ENCODE results near the gene DNAJC21. TPM values are rescaled to one million over a fixed set of nuclear protein-coding genes. Genes with fewer than 3 reads are reported as not detected.
"Not testable (repeated sequence)": the region's sequence is repeated elsewhere in the genome, so short reads cannot be mapped to it uniquely, and the experiment has no call there.

Gene DNAJC21
- total RNA-seq, 1 donor from 2014 or later = 45.3 TPM

DNA sequence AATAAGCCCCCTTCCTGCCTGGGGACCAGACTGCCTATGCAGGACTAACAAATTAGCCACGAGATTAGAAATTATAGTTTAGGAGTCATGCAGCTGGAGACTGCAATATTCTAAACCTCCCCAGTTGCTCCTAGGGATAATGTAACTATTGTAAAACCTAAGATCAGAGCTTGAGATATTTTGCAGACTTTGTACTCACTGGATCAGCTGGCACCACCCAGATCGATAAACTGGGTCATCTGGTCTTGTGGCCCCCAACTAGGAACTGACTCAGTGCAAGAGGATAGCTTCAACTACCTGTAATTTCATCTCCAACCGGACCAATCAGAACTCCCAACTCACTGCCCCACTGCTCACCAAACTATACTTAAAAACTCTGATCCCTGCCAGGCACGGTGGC, 38.2 kb downstream of the DNAJC21 start:
- H3K27ac Mint-ChIP-seq = no peak overlapping the region
- peaks cover 10% of the 10 kb centered on the region for H3K4me1 Mint-ChIP-seq
- no peak for DNase-seq (ENCODE audit: low spot score in 2 of 2, unreplicated experiment in 2 of 2)
- no peaks in the 10 kb centered on the region for H3K27me3 Mint-ChIP-seq (ENCODE audit: low read depth)
- TF ChIP-seq, protein P1, sequence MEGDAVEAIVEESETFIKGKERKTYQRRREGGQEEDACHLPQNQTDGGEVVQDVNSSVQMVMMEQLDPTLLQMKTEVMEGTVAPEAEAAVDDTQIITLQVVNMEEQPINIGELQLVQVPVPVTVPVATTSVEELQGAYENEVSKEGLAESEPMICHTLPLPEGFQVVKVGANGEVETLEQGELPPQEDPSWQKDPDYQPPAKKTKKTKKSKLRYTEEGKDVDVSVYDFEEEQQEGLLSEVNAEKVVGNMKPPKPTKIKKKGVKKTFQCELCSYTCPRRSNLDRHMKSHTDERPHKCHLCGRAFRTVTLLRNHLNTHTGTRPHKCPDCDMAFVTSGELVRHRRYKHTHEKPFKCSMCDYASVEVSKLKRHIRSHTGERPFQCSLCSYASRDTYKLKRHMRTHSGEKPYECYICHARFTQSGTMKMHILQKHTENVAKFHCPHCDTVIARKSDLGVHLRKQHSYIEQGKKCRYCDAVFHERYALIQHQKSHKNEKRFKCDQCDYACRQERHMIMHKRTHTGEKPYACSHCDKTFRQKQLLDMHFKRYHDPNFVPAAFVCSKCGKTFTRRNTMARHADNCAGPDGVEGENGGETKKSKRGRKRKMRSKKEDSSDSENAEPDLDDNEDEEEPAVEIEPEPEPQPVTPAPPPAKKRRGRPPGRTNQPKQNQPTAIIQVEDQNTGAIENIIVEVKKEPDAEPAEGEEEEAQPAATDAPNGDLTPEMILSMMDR (IDR thresholded peaks at IDR 0.05; ENCODE audit: unreplicated experiment) = no peak
- H3K36me3 Mint-ChIP-seq = peaks cover 17% of the 10 kb centered on the region
- H3K4me3 Mint-ChIP-seq = no peak overlapping the region
- H3K9me3 Mint-ChIP-seq = peaks cover 22% of the 10 kb centered on the region

DNA sequence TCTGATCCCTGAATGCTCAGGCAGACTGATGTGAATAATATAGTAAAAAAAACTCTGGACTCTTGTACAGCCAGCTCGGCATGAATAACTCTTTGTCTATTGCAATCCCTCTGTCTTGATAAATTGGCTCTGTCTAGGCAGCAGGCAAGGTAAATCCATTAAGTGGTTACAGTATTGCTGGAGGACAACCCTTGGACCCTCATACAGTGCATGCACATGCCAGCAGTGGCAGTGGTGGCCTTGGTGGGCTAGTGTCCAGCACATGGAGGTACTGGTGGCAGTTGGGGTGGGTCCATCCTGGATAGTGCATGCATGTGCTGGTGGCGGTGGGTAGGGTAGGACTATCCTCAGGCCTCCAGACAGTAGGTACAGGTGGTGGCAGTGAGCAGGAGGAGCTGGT, 38.9 kb downstream of the DNAJC21 start:
- Mint-ChIP-seq H3K36me3 (peaks cover 17% of the 10 kb centered on the region), H3K27me3 (ENCODE audit: low read depth) (no peaks in the 10 kb centered on the region), H3K4me3 (no peak overlapping the region), H3K9me3 (peaks cover 22% of the 10 kb centered on the region), H3K27ac (no peak overlapping the region), H3K4me1 (peaks cover 10% of the 10 kb centered on the region)
- no peak for DNase-seq (ENCODE audit: low spot score in 2 of 2, unreplicated experiment in 2 of 2)
- TF ChIP-seq, protein P1 (IDR thresholded peaks at IDR 0.05; ENCODE audit: unreplicated experiment) = no peak

DNA sequence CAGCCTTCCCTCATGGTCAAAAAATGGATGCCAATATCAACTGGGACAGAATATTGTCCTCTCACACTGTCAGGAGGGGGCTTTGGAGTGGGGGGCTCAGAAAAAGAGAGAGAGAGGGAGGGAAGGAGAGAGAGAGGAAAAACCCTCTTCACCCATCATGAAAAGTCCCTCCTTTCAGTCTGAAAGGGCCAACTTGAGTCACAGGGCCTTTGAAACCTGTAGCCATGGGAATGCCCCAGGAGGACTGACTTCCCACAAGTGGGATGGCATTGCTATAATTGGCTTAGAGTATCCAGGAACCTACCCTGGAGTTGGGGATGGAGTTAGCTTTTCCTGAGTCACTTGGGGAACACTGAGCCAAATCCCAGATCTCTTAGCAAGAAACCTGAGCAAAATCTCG, 41.2 kb downstream of the DNAJC21 start:
- Mint-ChIP-seq H3K4me1 (peaks cover 10% of the 10 kb centered on the region), H3K27ac (no peak overlapping the region), H3K9me3 (peaks cover 15% of the 10 kb centered on the region), H3K4me3 (no peak overlapping the region), H3K36me3 (peaks cover 16% of the 10 kb centered on the region), H3K27me3 (ENCODE audit: low read depth) (no peaks in the 10 kb centered on the region)
- no peak for DNase-seq (ENCODE audit: low spot score in 2 of 2, unreplicated experiment in 2 of 2)
- TF ChIP-seq, protein P1 (IDR thresholded peaks at IDR 0.05; ENCODE audit: unreplicated experiment) = no peak

DNA sequence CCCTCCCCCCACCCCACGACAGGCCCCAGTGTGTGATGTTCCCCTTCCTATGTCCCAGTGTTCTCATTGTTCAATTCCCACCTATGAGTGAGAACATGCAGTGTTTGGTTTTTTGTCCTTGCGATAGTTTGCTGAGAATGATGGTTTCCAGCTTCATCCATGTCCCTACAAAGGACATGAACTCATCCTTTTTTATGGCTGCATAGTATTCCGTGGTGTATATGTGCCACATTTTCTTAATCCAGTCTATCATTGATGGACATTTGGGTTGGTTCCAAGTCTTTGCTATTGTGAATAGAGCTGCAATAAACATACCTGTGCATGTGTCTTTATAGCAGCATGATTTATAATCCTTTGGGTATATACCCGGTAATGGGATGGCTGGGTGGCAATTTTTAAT, 42.3 kb downstream of the DNAJC21 start:
- H3K27ac Mint-ChIP-seq; DNase-seq (ENCODE audit: low spot score in 2 of 2, unreplicated experiment in 2 of 2); H3K9me3 Mint-ChIP-seq; H3K36me3 Mint-ChIP-seq; H3K4me3 Mint-ChIP-seq; H3K27me3 Mint-ChIP-seq (ENCODE audit: low read depth); H3K4me1 Mint-ChIP-seq: not testable (repeated sequence)

DNA sequence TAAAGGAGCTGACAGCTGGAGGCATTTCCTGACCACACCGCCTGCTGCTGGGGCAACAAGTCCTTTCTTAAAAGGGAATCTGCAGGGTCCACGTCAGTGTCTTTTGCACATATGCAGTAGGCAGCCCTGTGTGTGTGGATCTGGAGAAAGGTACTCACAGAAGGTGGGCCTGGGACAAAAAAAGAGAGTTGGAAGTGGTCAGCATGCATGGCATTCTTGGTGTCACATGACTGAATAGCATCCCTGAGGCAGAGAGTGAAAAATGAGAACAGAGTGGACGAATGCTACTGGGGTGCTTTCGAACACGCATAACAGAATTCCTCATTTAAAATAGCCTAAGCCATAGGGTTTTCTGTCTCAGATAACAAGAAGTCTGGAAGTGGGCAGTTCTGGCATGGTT, 47.0 kb downstream of the DNAJC21 start:
- Mint-ChIP-seq H3K9me3 (peaks cover 7% of the 10 kb centered on the region), H3K4me1 (no peaks in the 10 kb centered on the region), H3K27me3 (ENCODE audit: low read depth) (no peaks in the 10 kb centered on the region), H3K4me3 (no peak overlapping the region), H3K27ac (no peak overlapping the region), H3K36me3 (no peaks in the 10 kb centered on the region)
- TF ChIP-seq, protein P1 (IDR thresholded peaks at IDR 0.05; ENCODE audit: unreplicated experiment) = no peak
- no peak for DNase-seq (ENCODE audit: low spot score in 2 of 2, unreplicated experiment in 2 of 2)

DNA sequence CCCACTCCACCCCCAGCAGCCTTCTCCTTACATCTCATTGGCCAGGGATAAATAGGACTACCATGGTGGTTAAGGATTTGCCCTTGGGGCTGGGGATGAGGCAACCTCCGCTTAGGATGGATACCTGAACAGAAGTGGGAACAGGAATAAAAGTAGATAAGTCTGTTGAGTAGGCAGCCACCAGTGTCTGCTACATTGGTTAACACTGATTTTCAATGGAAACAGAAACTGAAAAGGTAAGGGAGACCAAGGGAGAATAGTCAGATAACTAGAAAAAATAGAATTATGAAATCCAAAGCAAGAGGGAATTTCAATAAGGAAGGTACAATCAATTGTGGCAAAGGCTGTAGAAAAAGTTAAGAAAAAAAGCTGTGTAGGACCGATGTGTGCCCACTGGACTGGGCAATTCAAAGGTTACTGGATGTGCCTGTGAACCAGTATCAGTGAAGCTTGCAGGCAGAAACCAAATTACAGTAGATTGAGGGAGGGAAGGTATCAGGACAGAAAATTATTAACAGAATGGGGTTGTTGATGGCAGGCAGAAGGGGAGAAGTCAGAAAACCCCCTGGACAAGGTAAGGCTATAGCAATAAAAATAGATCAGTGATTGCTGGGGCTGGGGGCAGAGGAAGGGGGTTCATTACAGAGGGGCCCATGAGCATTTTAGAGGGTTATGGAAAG, 48.7 kb downstream of the DNAJC21 start:
- Mint-ChIP-seq H3K36me3 (no peaks in the 10 kb centered on the region), H3K4me1 (no peaks in the 10 kb centered on the region), H3K27me3 (ENCODE audit: low read depth) (no peaks in the 10 kb centered on the region), H3K27ac (no peak overlapping the region), H3K4me3 (no peak overlapping the region), H3K9me3 (peaks cover 21% of the 10 kb centered on the region)
- DNase-seq (ENCODE audit: low spot score in 2 of 2, unreplicated experiment in 2 of 2) = no peak
- TF ChIP-seq, protein P1 (IDR thresholded peaks at IDR 0.05; ENCODE audit: unreplicated experiment) = no peak

Measured in mesothelial cell of epicardium (in vitro differentiated cells).